Type B pancreatic cell (in vitro differentiated cells): ENCODE measurements around the gene EPPIN. TPM values are rescaled to one million over a fixed set of nuclear protein-coding genes. Genes with fewer than 3 reads are reported as not detected.

Experiments used
- DNase-seq: peaks from one replicate; pipeline ENCODE4 v3.0.0; 2021; ENCODE audit warnings: mixed read lengths; ENCODE audit not compliant: unreplicated experiment; ENCODE audit errors: extremely low spot score
- H3K27ac Mint-ChIP-seq: 2 replicates; pipeline ENCODE4 v1.8.0; 2021; ENCODE audit warnings: mild to moderate bottlenecking, mixed read lengths
- H3K27me3 Mint-ChIP-seq: 2 replicates; pipeline ENCODE4 v1.8.0; 2021; ENCODE audit warnings: mixed read lengths
- H3K36me3 Mint-ChIP-seq: 2 replicates; pipeline ENCODE4 v1.8.0; 2021; ENCODE audit warnings: mixed read lengths
- H3K4me1 Mint-ChIP-seq: one replicate; pipeline ENCODE4 v1.8.0; 2021; ENCODE audit warnings: mixed read lengths; ENCODE audit not compliant: unreplicated experiment
- H3K4me3 Mint-ChIP-seq: 2 replicates; pipeline ENCODE4 v1.8.0; 2021; ENCODE audit warnings: mild to moderate bottlenecking, mixed read lengths
- H3K9me3 Mint-ChIP-seq: 2 replicates; pipeline ENCODE4 v1.8.0; 2021; ENCODE audit warnings: mixed read lengths
- CTCF ChIP-seq: fragments of 200-600 bp; sonication (generic); conservative IDR thresholded peaks from 2 replicates; pipeline ENCODE4 v1.5.0; 2021; ENCODE audit warnings: antibody characterized with exemption, mild to moderate bottlenecking
- total RNA-seq: library from RNA; stranded (reverse); gene quantifications from 2 replicates; pipeline ENCODE4 v1.2.1, GENCODE V29; 2021; ENCODE audit warnings: low replicate concordance

Gene EPPIN
- total RNA-seq, 1 donor from 2014 or later = not detected

DNA sequence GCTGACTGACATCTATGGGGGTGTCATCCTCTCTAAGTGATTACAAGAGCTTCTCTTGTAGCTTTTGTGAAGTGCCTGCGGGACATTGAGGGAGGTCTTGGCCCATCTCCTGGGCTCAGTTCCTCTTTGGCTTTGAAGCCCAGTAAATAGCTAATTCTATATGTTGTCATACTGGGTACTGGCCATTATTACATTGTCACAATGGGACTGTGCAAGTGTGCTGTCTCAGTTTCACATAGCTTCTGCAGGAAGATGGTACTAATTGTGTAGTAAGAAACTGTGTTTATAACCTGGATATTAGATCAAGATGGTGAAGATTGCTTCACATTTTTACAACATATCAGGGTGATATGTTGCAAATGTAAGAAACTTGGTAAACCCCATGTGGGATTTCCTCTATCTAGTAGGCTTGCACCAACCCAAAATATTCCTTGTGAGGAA lies 51.7 kb downstream of the EPPIN start:
- no peak overlapping the region for H3K4me3 Mint-ChIP-seq
- no peaks in the 10 kb centered on the region for H3K9me3 Mint-ChIP-seq
- H3K27ac Mint-ChIP-seq = no peak overlapping the region
- no peaks in the 10 kb centered on the region for H3K4me1 Mint-ChIP-seq
- no peaks in the 10 kb centered on the region for H3K36me3 Mint-ChIP-seq
- no peak for TF ChIP-seq CTCF
- H3K27me3 Mint-ChIP-seq = peaks cover 26% of the 10 kb centered on the region
- no peak for DNase-seq

Other genes starting within 250 kb of the EPPIN start
- gene RBPJL, start 240.6 kb downstream of the EPPIN start, total RNA-seq = not detected in 2 replicates
- 0.75 TPM in 1 of 2 replicates, not detected in the other for gene MATN4, start 239.1 kb downstream of the EPPIN start, total RNA-seq
- gene SDC4, start 199.0 kb downstream of the EPPIN start, total RNA-seq = 67.2 and 133 TPM in 2 replicates
- gene SYS1, start 184.2 kb downstream of the EPPIN start, total RNA-seq = 29.2 and 47.4 TPM in 2 replicates
- gene TP53TG5, start 169.1 kb downstream of the EPPIN start, total RNA-seq = 0.57 TPM in 1 of 2 replicates, not detected in the other
- 12.8 and 25.5 TPM in 2 replicates for gene DBNDD2, start 139.1 kb downstream of the EPPIN start, total RNA-seq
- gene PIGT, start 131.3 kb downstream of the EPPIN start, total RNA-seq = 70.1 and 80.6 TPM in 2 replicates
- gene WFDC2, start 77.6 kb downstream of the EPPIN start, total RNA-seq = 64.4 and 98.9 TPM in 2 replicates
- not detected in 2 replicates for gene SPINT3, start 31.8 kb downstream of the EPPIN start, total RNA-seq
- 0.50 TPM in 1 of 2 replicates, not detected in the other for gene WFDC6, start 7.9 kb downstream of the EPPIN start, total RNA-seq
- not detected in 2 replicates for gene WFDC8, start 31.9 kb upstream of the EPPIN start, total RNA-seq
- not detected in 2 replicates for gene WFDC10A, start 82.3 kb upstream of the EPPIN start, total RNA-seq
- not detected in 2 replicates for gene WFDC9, start 83.9 kb upstream of the EPPIN start, total RNA-seq
- gene WFDC11, start 122.8 kb upstream of the EPPIN start, total RNA-seq = not detected in 2 replicates
- gene WFDC13, start 154.6 kb upstream of the EPPIN start, total RNA-seq = not detected in 2 replicates
- not detected in 2 replicates for gene WFDC10B, start 157.6 kb upstream of the EPPIN start, total RNA-seq
- not detected in 2 replicates for gene SPINT4, start 174.9 kb upstream of the EPPIN start, total RNA-seq
- not detected in 2 replicates for gene WFDC3, start 244.5 kb upstream of the EPPIN start, total RNA-seq
- 26.5 and 32.9 TPM in 2 replicates for gene DNTTIP1, start 244.6 kb upstream of the EPPIN start, total RNA-seq